Activated T-cell treated with anti-CD3 and anti-CD28 coated beads, Interleukin-2, amount 50 U/mL, for 1 hour (primary cell): ENCODE results near the gene ZBTB7C.

ENCODE experiments used
- DNase-seq: peaks from one replicate; pipeline ENCODE4 v3.0.0-alpha.2; 2020

The ZBTB7C gene

GRCh38 chr18:48073211-48073930, 335.8 kb downstream of the ZBTB7C start:
- DNase-seq, result no peak

DNA sequence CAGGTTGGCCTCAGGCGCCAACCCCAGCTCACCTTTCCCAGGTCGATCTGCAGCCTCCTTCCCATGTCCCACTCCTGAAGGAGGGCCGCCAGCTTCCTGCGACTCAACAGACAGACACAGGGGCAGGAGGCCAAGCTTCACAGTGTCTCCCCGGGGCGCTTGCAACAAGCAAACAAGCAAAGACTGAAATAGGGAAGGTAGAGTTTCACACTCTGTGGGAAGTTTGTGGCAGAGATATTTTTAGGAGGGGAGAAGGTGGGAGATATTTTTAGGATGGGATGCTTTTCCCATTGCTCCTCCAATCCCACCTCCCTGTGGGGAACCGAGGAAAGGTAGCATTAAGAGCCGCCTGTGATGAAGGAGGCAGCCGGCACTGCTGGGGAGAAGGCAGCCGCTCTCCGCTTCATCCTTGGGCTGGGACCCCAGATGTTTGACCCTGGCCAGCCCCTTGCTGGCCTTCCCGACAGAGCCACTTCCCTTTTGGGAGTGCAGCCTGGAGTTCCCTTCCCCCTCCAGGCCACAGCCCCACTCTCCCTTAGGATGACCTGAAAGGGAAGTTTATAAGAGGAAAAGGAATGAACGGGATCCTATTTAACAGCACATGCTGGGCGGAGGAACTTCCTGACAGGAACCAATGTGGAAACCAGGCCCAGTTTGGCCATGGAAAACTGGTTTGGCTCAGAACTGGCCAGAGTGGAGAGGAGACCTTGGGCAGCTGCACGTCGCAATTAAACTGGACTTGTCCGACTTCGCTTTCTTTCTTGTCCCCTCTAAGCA, 336.6 kb downstream of the ZBTB7C start:
- DNase-seq, result no peak

DNA sequence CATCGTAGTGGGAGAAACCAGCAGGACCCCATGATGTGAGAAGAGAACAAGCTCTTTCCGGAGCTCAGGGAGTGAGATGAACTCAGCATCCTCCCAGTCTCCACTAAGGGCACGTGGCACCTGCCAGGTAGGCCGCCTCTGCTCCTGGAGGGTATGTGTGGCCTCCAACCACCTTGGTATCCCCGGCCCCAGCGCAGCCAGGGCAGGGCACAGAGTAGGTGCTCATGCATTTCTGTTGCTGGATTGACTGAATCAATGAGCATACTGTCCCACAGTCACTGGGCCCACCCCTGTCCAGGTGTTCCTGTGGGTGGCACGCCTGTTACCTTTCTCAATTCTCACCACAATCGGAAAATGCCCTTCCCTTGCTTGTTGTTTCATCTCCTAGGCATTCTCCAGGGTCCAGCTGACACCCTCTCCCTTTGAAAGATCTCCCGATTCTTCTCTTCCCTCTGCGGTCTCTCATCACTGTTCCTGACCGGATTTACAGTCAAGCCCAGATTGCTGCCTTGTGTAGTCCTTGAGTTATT, 340.2 kb downstream of the ZBTB7C start:
- DNase-seq, result no peak

GRCh38 chr18:48066225-48066652, 342.9 kb downstream of the ZBTB7C start:
- no peak for DNase-seq

GRCh38 chr18:48065601-48065995, 343.6 kb downstream of the ZBTB7C start:
- no peak for DNase-seq

DNA sequence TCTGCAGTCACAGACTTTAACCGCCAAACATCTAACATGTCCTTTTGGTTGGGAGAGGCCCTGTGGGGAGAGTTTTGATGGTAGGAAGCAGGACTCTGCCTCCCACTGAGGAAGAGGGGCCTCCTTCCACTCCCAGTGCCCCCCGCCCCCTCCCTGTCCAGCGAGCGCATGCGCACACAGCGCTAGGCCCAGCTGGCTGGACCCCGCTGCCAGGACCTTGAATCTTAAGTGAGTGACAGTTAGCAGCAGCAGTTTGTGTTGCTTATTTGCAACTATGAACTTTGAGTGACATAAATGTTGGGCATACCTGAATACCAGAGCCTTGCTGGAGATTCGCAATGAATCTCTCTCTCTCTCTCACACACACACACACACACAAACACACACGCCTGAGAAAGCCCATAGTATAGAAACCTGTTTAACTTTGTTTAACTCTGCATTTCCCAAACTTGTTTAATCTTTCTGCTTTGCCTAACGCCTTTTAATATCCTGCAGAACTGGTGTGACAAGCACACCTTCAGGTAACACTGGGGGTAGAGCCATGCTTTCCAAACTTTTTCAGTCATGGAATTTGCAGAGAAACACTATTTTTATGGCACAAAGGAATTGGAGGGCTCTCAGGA, 344.1 kb downstream of the ZBTB7C start:
- no peak for DNase-seq

DNA sequence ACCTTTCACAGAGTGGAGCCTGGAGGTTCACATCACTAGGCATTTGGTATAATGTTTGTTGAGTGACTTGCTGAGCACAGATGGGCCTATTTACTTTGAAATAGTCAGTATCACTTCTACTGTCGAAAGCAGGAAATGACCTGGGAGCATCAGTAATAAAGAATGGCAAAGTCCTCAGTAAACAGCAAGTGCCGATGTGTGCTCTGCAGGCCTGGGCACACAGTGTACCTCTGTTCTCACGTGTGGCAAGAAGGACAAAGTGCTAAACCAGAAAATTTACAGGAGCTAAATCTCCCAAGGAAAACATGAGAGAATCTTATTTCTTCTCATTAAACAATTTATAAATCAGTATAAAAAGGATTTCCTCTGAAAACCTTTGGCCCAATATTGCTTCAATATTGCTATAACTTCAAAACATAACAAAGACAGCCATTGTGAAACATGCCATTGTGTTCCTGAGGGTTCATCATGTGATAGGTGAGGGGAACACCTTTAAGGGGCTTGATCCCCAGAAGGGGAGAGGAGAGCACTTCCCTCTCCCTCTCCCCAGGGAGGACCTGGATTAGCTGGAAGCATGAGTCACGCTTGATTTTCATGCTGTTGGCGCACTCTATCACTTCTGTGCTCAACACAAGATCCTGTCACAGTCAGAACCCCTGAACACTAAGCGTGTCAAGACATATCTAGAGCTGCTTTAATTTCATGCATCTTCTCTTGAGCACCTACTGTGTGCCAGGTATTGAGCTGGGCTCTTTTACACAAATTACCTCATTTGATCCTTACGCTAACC, 347.2 kb downstream of the ZBTB7C start:
- no peak for DNase-seq

DNA sequence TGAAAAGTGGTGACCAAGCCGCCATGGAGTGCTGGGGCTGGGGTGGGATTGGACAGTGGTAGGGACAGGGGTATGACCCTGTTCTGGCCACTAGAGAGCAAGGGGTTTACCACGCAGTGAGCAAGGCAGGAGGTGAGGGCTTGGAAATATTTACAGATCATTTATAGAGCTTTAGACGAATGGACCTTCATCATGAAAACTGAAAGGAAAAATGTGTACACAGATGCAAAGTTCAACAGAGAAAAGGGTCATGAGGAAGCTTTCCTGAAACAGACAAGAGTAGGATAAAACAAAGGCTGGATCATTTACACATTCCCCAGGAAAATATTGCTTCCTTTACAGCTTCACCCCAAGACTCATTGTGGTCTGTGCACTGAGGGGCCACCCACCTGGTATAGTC, 348.2 kb downstream of the ZBTB7C start:
- no peak for DNase-seq

GRCh38 chr18:48060346-48060745, 348.8 kb downstream of the ZBTB7C start:
- no peak for DNase-seq

DNA sequence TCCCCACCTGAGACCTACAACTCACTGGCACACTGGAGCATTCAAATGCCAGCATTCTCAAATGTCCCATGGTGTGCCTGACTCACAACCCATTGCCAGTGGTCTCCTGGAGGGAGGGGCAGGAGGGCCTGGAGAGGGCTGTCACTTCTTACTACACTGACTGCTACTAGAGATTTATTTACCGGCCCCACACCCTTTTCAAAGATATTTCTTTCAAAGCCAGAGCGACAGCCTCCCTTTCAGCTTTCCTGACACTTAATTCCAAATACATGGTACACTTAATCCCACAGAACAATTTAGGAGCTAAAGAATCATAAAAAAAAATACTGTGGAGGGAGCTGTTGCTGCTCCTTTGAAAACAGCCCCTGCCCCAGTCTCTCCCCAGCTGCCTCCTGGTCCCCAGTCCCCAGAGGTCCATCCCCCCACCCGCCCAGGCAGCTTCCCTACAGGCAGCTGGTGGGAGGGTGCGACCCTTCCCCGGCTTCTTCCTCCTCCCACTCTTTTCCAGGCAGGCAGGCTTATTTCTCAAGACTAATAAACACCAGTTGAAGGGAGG, 349.6 kb downstream of the ZBTB7C start:
- no peak for DNase-seq

GRCh38 chr18:48058486-48058885, 350.7 kb downstream of the ZBTB7C start:
- no peak for DNase-seq

DNA sequence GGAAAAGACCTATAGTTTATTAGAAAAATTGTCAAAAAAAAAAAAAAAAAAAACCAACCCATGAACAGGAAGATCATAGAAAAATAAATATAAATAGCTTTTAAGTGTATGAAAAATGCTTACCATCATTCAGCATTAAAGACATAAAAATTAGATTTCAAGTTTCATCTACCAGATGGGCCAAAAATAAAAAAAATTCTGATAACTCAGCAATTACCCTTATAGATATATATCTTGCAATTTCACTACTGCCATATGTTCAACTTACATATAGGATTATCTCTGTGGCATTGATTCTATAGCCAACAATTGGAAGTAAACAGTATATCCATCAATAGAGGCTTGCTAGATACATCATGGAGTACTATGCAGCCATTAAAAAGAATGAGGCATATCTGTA, 352.2 kb downstream of the ZBTB7C start:
- DNase-seq, result no peak

DNA sequence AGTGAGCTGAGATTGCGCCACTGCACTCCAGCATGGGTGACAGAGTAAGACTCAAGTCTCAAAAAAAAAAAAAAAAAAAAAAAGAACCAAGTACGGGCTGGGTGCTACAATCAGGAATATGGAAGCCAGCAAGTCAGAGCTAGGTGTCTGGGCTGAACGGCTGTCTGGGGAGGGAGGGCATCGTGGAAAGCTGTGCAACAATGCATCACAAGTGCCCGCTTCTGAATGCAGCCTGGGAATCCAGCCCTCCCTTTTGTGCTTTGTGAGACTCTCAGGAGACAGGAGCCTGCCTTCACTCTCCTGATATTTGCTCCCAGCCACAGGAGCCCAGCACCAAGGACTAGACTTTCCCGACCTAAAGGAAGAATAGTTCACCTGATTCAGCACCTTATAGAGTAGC, 353.8 kb downstream of the ZBTB7C start:
- DNase-seq, result no peak

DNA sequence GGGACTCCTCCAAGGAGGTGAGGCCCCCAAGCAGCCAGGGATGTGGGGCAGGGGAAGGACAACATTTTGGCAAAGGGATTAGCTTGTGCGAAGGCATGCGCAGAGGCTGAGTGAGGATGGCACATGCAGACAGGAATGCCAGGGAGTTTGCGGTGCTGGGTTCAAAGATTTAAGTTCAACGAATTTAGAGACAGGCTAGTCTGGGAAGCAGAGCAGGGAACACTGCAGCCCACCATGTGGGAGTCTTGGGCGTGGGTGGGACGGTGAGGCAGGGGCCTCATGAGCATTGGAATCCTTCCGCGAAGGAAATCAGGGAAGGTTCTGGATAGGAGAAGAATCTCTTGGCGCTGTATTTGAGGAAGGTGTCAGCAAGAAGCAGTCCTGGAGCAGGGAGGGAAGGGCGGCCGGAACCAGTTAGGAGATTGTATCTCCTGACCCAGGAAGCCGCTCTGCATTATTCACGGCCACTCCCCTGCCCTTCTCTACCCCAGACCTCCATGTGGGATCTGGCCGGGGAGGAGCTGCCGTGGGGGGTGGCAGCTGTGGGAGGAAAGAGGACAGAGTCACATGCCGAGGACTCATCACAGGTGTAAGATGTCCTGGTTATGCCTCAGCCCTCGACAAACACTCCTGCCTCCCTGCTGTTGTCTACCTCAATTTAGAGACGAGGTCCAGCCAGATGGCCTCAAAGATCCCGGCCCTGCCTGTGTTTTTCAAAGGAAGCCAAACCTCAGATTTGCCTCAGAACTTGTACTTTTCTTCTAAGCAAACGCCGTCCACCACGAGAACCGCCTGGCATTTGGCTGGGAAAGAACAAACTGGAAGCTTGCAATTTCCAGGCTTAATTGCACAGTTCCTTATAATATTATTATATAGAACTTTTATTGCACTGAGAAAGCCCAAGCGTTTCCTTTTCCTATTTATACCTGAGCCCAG, 355.0 kb downstream of the ZBTB7C start:
- no peak for DNase-seq

GRCh38 chr18:48052842-48053241, 356.3 kb downstream of the ZBTB7C start:
- no peak for DNase-seq

DNA sequence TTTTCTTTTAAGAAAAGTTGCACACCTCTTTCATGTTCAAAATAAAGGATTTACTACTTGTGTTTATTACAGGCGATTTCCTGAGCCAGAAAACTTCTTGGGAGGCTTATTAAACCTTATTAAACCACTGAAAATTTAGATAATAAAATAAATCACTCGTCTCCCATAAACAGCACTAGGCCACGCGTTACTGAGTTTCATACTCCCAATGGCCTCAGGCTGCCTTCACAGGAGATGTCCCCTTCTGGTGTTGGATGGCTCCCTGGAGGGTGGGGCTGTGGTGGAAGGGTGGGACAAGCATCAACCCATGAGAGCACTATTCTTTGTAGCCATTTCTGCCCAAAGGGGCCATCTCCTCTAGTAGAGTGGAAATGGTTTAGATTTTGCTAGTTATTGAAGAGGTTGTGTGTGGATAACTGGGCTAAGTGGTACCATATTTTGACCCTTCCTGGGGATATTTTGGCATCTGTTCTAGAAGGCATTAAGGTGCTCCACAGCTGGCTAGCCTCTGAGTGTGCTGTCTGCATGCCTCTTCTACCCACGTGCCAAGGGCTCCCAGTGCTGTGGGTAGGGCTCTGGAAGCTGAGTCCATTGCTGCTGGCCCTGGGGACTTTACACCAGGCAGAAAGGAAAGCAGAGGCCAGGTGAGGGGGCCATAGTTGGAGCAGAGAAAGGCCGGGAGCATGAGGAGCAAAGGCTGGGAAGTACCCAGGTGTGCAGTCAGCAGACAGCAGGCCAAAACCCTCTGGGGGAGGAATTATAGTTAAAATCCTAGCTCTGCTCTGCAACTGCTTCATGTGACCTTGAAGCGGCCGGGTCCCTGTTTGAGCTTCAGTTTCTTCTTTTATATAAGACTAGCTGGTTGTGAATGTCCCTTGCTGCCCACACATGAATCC, 357.0 kb downstream of the ZBTB7C start:
- DNase-seq, result no peak

DNA sequence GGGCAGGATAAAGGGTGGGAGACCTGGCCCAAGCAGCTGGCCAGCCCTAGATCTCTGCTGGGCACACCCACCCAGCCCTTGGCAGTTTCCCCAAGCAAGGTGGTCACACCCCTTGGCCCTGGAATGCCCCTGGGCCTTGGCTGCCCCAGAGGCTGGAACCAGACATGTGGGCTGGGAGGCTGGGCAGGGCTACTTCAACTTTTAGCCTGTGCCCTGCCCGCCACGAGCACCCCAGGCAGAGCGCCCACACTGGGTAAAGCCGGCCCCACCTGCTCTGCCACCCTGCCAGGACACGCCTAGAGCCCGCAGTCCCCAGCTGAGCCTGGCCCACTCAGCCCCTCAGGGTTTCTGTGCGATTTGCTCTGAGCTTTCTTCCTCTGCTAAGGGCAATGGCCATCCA, 359.0 kb downstream of the ZBTB7C start:
- no peak for DNase-seq

- no peak for DNase-seq
These were observed 359.4 kb downstream of the ZBTB7C start for GRCh38 chr18:48049757-48050156.

DNA sequence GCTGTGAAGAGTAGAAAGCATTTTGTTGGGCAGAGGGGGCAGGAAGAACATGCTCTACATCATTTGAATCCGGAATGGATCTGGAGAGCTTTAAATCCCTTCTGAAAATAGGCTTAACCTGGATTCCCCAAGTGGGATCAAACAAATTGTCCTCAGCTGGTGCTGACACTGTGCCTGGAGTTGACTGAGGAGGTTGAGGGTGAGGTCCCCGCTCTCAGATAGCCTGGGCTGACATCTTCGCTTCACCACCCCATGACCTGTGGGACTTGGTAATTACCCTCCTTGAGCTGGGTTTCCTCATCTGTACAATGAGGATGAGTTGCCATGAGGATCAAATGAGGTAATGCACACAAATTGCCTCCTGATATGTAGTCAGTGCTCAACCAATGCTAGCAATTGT, 360.9 kb downstream of the ZBTB7C start:
- no peak for DNase-seq

DNA sequence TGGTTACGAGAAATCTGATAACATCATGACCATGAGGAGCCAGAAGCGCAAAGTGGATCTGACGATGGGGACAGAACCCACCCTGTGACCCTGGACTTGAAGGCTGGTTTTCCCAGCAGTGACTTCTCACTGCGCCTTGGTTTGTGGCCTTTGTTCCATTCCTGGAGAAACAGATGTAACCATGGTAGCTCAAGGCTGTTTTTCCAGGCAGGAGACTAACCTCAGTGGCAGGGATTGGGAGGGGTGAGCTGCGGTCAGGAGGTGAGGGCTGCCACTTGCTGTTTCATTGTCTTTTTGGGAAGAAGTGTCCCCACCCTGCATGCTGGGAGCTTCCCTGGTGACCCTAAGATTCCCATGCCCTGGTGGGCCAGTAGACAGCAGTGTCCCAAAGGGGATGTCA, 362.3 kb downstream of the ZBTB7C start:
- no peak for DNase-seq
